Trophoblast cell (in vitro differentiated cells and primary cell): ENCODE data around the gene BEX3.
A peak's percentile ranks its signal among the peaks of the same experiment; 100 is the strongest.

ENCODE experiments used
- DNase-seq, 2 donors: peaks; one replicate each; pipeline ENCODE4 v3.0.0-alpha.2; 2016
- H2AFZ ChIP-seq: 2 replicates; pipeline ENCODE4 v1.6.1; 2013; ENCODE audit warnings: low read length, moderate library complexity, mild to moderate bottlenecking; ENCODE audit not compliant: insufficient read depth, poor library complexity
- H2AK5ac ChIP-seq: 2 replicates; pipeline ENCODE4 v1.6.1; 2013; ENCODE audit warnings: mild to moderate bottlenecking, low read length
- H2BK120ac ChIP-seq: 2 replicates; pipeline ENCODE4 v1.6.1; 2013; ENCODE audit warnings: low read length, mild to moderate bottlenecking, moderate library complexity; ENCODE audit not compliant: insufficient read depth, poor library complexity
- H2BK12ac ChIP-seq: 2 replicates; pipeline ENCODE4 v1.6.1; 2013; ENCODE audit warnings: mild to moderate bottlenecking, low read length, moderate library complexity
- H2BK5ac ChIP-seq: 2 replicates; pipeline ENCODE4 v1.6.1; 2013; ENCODE audit warnings: low read length, low read depth, moderate library complexity, mild to moderate bottlenecking; ENCODE audit not compliant: poor library complexity
- H3K14ac ChIP-seq: 2 replicates; pipeline ENCODE4 v1.6.1; 2013; ENCODE audit warnings: mild to moderate bottlenecking, low read length
- H3K18ac ChIP-seq: 2 replicates; pipeline ENCODE4 v1.6.1; 2013; ENCODE audit warnings: mild to moderate bottlenecking, low read length
- H3K23ac ChIP-seq: 2 replicates; pipeline ENCODE4 v1.6.1; 2013; ENCODE audit warnings: low read length
- H3K27ac ChIP-seq: 2 replicates; pipeline ENCODE4 v1.5.1; 2013; ENCODE audit warnings: low read depth, mild to moderate bottlenecking, inconsistent platforms, low read length, moderate library complexity
- H3K27me3 ChIP-seq: 2 replicates; pipeline ENCODE4 v1.6.1; 2013; ENCODE audit warnings: inconsistent platforms, mild to moderate bottlenecking, low read length, moderate library complexity; ENCODE audit not compliant: insufficient read depth
- H3K36me3 ChIP-seq, 2 experiments: 1 replicate in 1 of 2; 2 replicates in 1 of 2; pipeline ENCODE4 v1.6.1; 2013; ENCODE audit warnings: low read length in 2 of 2, mild to moderate bottlenecking in 2 of 2, moderate library complexity in 1 of 2; ENCODE audit not compliant: insufficient read depth in 2 of 2, control insufficient read depth in 1 of 2
- H3K4ac ChIP-seq: 2 replicates; pipeline ENCODE4 v1.6.1; 2013; ENCODE audit warnings: low read depth, mild to moderate bottlenecking, low read length, moderate library complexity
- H3K4me1 ChIP-seq, 2 experiments: 1 replicate in 1 of 2; 2 replicates in 1 of 2; pipeline ENCODE4 v1.6.1; 2013; ENCODE audit warnings: low read length in 2 of 2, mild to moderate bottlenecking in 2 of 2, moderate library complexity in 1 of 2; ENCODE audit not compliant: insufficient read depth in 2 of 2, control insufficient read depth in 1 of 2
- H3K4me2 ChIP-seq: 2 replicates; pipeline ENCODE4 v1.6.1; 2013; ENCODE audit warnings: inconsistent platforms, mild to moderate bottlenecking, low read length, moderate library complexity
- H3K4me3 ChIP-seq: 2 replicates; pipeline ENCODE4 v1.5.1; 2013; ENCODE audit warnings: mild to moderate bottlenecking, low read depth, low read length, inconsistent platforms
- H3K79me1 ChIP-seq: one replicate; pipeline ENCODE4 v1.6.1; 2013; ENCODE audit warnings: low read length
- H3K79me2 ChIP-seq: 2 replicates; pipeline ENCODE4 v1.6.1; 2013; ENCODE audit warnings: low read length, mild to moderate bottlenecking; ENCODE audit not compliant: control insufficient read depth, insufficient read depth, poor library complexity
- H3K9ac ChIP-seq: 2 replicates; pipeline ENCODE4 v1.6.1; 2013; ENCODE audit warnings: mild to moderate bottlenecking, low read length
- H3K9me3 ChIP-seq: 2 replicates; pipeline ENCODE4 v1.6.1; 2013; ENCODE audit warnings: low read depth, mild to moderate bottlenecking, control low read depth, inconsistent platforms, low read length; ENCODE audit not compliant: insufficient read depth
- H4K12ac ChIP-seq: 2 replicates; pipeline ENCODE4 v1.6.1; 2013; ENCODE audit warnings: low read depth, mild to moderate bottlenecking, low read length, moderate library complexity
- H4K8ac ChIP-seq: 2 replicates; pipeline ENCODE4 v1.6.1; 2013; ENCODE audit warnings: low read depth, mild to moderate bottlenecking, low read length, moderate library complexity
- H4K91ac ChIP-seq: one replicate; pipeline ENCODE4 v1.6.1; 2013; ENCODE audit warnings: low read depth, mild to moderate bottlenecking, low read length, moderate library complexity
- WGBS: extraction: QIAGEN DNeasy Blood & Tissue Kit; methylation state at CpG from one replicate; pipeline ENCODE4 v1.1.7; 2013; ENCODE audit warnings: missing lambda C conversion rate; ENCODE audit not compliant: insufficient read length, insufficient coverage; ENCODE audit errors: extremely low coverage; 5-methylcytosine and 5-hydroxymethylcytosine counted together

BEX3 gene

GRCh38 chrX:103400931-103401330 lies 24.6 kb downstream of the BEX3 start:
- H3K79me1 ChIP-seq, result peaks cover 4% of the 10 kb centered on the region
- H2BK5ac ChIP-seq, result no peak overlapping the region
- no peak overlapping the region for H3K23ac ChIP-seq
- H4K8ac ChIP-seq, result no peak overlapping the region
- H3K4me3 ChIP-seq, result no peak overlapping the region
- H3K18ac ChIP-seq, result no peak overlapping the region
- peaks cover 0 to 8% of the 10 kb centered on the region in 2 experiments for H3K4me1 ChIP-seq
- no peaks in the 10 kb centered on the region for H3K9me3 ChIP-seq
- H3K14ac ChIP-seq, result no peak overlapping the region
- no peak overlapping the region for H3K4me2 ChIP-seq
- H2BK120ac ChIP-seq, result no peak overlapping the region
- H3K36me3 ChIP-seq, result no peaks in the 10 kb centered on the region
- H3K4ac ChIP-seq, result no peak overlapping the region
- no peaks in the 10 kb centered on the region for H3K79me2 ChIP-seq
- H2AK5ac ChIP-seq, result no peak overlapping the region
- H2BK12ac ChIP-seq, result no peak overlapping the region
- no peak overlapping the region for H2AFZ ChIP-seq
- no peak for DNase-seq
- H3K9ac ChIP-seq, result no peak overlapping the region
- no peaks in the 10 kb centered on the region for H3K27me3 ChIP-seq
- no peak overlapping the region for H3K27ac ChIP-seq
- no peak overlapping the region for H4K12ac ChIP-seq
- H4K91ac ChIP-seq, result no peak overlapping the region
- no CpG with 5 or more reads among the region's 1 CpG for WGBS

GRCh38 chrX:103404231-103405008 lies 28.1 kb downstream of the BEX3 start:
- WGBS, result no CpG with 5 or more reads among the region's 19 CpGs
- Histone ChIP-seq H3K79me2 (no peaks in the 10 kb centered on the region), H4K8ac (peak overlapping the region; percentile 66)

DNA sequence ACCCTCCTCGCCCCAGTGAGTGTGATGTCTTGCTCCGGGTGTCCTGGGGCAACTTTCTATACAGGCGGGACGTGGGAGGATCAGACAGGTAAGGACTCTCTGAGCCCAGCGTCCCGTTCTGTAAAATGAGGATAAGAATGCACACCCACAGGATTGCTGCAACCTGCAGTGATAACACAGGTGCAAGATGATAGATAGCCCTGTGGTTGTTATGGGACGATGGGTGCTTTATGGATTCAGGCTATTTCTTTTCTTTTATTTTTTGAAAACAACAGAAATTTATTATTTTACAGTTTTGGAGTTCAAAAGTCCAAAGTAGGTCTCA lies 28.6 kb downstream of the BEX3 start:
- peak; percentile 2 to 59 for DNase-seq
- Histone ChIP-seq H3K36me3 (no peaks in the 10 kb centered on the region), H3K79me2 (no peaks in the 10 kb centered on the region), H3K9ac (peak overlapping the region; percentile 79), H2BK5ac (no peak overlapping the region), H3K4ac (peak overlapping the region; percentile 57), H3K79me1 (peaks cover 3% of the 10 kb centered on the region), H3K4me3 (peak overlapping the region; percentile 77), H4K8ac (peak overlapping the region; percentile 66), H2BK12ac (no peak overlapping the region), H4K91ac (peak overlapping the region; percentile 32), H3K4me1 (no peaks in the 10 kb centered on the region), H3K18ac (peak overlapping the region; percentile 61), H2AFZ (peak overlapping the region; percentile 35), H3K23ac (no peak overlapping the region), H4K12ac (peak overlapping the region; percentile 2), H2BK120ac (peak overlapping the region; percentile 7), H3K14ac (peak overlapping the region; percentile 62), H2AK5ac (peak overlapping the region; percentile 69), H3K4me2 (peak overlapping the region; percentile 89), H3K27ac (no peak overlapping the region), H3K27me3 (no peaks in the 10 kb centered on the region), H3K9me3 (no peaks in the 10 kb centered on the region)
- WGBS, result no CpG with 5 or more reads among the region's 7 CpGs

More at GRCh38 chrX:103404231-103405008, 28.1 kb downstream of the BEX3 start:
- H4K91ac ChIP-seq, result peak overlapping the region; percentile 33
- H3K18ac ChIP-seq, result peak overlapping the region; percentile 61
- peak overlapping the region; percentile 2 for H4K12ac ChIP-seq
- peak overlapping the region; percentile 7 for H2BK120ac ChIP-seq
- no peak overlapping the region for H2BK5ac ChIP-seq
- no peak overlapping the region for H3K23ac ChIP-seq
- peak overlapping the region; percentile 62 for H3K14ac ChIP-seq
- H3K36me3 ChIP-seq, result no peaks in the 10 kb centered on the region
- peak; percentile 43 to 79 for DNase-seq
- peak overlapping the region; percentile 77 for H3K4me3 ChIP-seq
- peak overlapping the region; percentile 69 for H2AK5ac ChIP-seq
- H3K4me2 ChIP-seq, result peak overlapping the region; percentile 89
- H3K27ac ChIP-seq, result no peak overlapping the region
- H3K9ac ChIP-seq, result peak overlapping the region; percentile 79
- no peaks in the 10 kb centered on the region for H3K4me1 ChIP-seq
- no peak overlapping the region for H2BK12ac ChIP-seq
- H3K79me1 ChIP-seq, result peaks cover 3% of the 10 kb centered on the region
- no peaks in the 10 kb centered on the region for H3K9me3 ChIP-seq
- H3K27me3 ChIP-seq, result no peaks in the 10 kb centered on the region
- H3K4ac ChIP-seq, result peak overlapping the region; percentile 57
- peak overlapping the region; percentile 35 for H2AFZ ChIP-seq

DNA sequence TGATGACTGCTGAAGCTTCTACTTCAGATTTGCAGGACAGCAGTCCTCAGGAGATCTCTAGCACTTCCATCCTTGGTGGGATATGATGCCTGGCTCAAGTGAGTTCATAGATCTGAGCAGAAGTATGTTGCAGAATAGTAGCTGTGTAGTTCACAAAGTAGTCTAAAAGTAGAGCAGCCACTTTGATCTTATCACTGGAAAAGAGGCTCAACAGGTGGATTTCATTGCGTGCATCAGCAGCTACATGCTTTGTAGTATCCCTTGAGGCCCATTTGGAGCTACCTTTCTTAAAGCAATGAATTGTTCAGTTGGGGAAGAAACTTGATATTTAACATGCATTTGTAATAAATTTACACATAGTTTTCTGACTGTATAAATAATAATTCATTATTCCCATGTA lies 29.9 kb downstream of the BEX3 start:
- H3K36me3 ChIP-seq, result no peaks in the 10 kb centered on the region
- H2BK120ac ChIP-seq, result no peak overlapping the region
- no peak overlapping the region for H4K12ac ChIP-seq
- no peak overlapping the region for H2AK5ac ChIP-seq
- no peaks in the 10 kb centered on the region for H3K79me2 ChIP-seq
- H3K4me1 ChIP-seq, result no peaks in the 10 kb centered on the region
- no peaks in the 10 kb centered on the region for H3K27me3 ChIP-seq
- no peak overlapping the region for H3K23ac ChIP-seq
- no peak overlapping the region for H2BK12ac ChIP-seq
- no peak overlapping the region for H2BK5ac ChIP-seq
- H3K4me3 ChIP-seq, result no peak overlapping the region
- H3K27ac ChIP-seq, result no peak overlapping the region
- WGBS, result no CpG with 5 or more reads among the region's 1 CpG
- H3K4ac ChIP-seq, result no peak overlapping the region
- no peak overlapping the region for H3K18ac ChIP-seq
- no peak overlapping the region for H4K91ac ChIP-seq
- no peak overlapping the region for H4K8ac ChIP-seq
- no peak overlapping the region for H3K14ac ChIP-seq
- H3K4me2 ChIP-seq, result no peak overlapping the region
- no peak overlapping the region for H3K9ac ChIP-seq
- no peak overlapping the region for H2AFZ ChIP-seq
- peaks cover 3% of the 10 kb centered on the region for H3K79me1 ChIP-seq
- H3K9me3 ChIP-seq, result no peaks in the 10 kb centered on the region
- DNase-seq, result no peak
